Measurements from ENCODE around the gene ATRAID. TPM values are rescaled to one million over a fixed set of nuclear protein-coding genes. Genes with fewer than 3 reads are reported as not detected.
"Not testable (repeated sequence)": the region's sequence is repeated elsewhere in the genome, so short reads cannot be mapped to it uniquely, and the experiment has no call there.

The ATRAID gene
- total RNA-seq, 4 donors from 2014 or later: 114 to 197 (median 157) TPM

DNA sequence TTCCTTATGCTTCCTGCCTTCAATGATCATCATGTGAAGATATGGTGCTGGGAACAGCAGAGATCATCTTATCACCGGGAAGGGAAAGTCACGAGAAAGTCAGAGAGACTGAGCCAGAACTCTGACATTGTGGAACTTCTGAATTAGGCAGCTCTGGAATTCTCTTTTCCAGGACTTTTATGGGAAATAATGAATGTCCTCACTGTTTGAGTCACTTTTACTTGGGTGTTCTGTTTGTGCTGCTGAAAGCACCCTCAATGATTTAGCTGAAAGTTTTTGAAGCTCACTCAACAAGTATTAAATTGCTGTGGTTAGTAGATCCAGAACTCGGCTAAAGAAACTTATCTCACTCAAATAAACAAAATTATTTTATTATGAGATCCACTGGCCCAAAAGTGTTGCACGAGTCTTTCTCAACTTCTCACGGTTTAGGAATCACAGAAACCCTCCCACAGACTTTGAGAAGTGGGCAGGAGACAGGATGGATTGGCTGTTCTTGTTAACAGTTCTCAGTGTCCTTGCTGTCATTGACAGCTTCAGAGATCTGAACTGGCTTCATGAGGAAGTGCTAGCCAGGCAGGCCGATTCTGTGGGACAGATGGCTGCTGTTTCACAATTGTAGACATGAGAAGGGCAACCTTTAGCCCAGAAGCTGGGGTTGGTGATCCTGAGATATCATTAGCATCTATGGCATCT lies 26.4 kb upstream of the ATRAID start:
- no peak for DNase-seq (ENCODE audit: low spot score)
- ATAC-seq (ENCODE audit: low FRiP score): peak; percentile 76
- no peak for TF ChIP-seq CTCF (IDR thresholded peaks at IDR 0.05)

DNA sequence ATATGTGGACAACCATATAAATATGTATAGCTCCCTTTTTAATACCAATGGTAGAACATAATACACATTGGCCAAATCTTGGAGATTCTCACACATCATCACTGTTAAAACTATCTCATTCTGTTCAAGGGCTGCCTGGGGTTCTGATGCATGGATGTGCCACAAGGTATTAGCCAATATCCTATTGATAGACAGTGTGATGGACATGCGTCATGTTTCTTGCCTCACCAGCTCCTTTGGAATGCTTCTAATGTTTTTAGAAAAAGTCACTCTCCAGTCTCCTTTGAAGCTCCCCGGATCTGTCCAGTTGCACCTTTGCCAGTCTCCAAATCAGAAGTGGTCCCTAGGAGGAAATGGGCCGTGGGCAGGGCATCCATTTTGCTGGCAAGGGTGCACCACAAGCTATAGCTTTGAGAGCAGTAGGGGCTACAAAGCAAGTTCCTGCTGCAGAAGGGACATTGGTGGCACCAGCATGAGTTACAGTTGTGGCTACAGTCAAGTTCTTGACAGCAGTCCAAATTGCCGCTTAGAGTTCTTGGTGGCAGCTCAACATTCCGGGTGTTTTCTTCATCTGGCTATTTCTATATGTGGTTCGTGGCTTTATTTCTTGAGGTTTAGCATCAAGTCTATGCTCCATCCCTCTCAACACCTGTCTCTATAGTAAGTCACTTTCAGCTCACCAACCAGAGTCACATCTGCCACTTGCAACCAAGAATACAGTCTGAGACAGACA lies 25.1 kb upstream of the ATRAID start:
- DNase-seq (ENCODE audit: low spot score) (no peak), ATAC-seq (ENCODE audit: low FRiP score) (no peak)
- no peak for TF ChIP-seq CTCF (IDR thresholded peaks at IDR 0.05)

DNA sequence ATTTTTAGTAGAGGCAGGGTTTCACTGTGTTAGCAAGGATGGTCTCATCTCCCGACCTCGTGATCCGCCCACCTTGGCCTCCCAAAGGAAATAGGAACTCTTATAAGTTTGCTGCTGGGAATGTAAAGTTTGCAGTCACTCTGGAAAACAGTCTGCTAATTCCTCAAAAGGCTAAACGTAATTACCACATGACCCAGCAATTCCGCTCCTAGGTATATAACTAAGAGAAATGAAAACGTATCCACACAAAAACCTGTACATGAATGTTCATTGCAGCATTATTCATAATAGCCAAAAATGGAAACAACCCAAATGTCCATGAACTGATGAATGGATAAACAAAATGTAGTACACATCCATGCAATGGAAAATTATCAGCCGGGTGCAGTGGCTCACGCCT lies 21.9 kb upstream of the ATRAID start:
- DNase-seq (ENCODE audit: low spot score) (no peak), ATAC-seq (ENCODE audit: low FRiP score) (no peak)
- TF ChIP-seq CTCF (IDR thresholded peaks at IDR 0.05): no peak

- ATAC-seq (ENCODE audit: low FRiP score) (peak; percentile 76), DNase-seq (ENCODE audit: low spot score) (no peak)
- peak in 1 of 3 donors; percentile 13 for TF ChIP-seq CTCF (IDR thresholded peaks at IDR 0.05)
Measured at GRCh38 chr2:27191070-27191829, 20.6 kb upstream of the ATRAID start.

DNA sequence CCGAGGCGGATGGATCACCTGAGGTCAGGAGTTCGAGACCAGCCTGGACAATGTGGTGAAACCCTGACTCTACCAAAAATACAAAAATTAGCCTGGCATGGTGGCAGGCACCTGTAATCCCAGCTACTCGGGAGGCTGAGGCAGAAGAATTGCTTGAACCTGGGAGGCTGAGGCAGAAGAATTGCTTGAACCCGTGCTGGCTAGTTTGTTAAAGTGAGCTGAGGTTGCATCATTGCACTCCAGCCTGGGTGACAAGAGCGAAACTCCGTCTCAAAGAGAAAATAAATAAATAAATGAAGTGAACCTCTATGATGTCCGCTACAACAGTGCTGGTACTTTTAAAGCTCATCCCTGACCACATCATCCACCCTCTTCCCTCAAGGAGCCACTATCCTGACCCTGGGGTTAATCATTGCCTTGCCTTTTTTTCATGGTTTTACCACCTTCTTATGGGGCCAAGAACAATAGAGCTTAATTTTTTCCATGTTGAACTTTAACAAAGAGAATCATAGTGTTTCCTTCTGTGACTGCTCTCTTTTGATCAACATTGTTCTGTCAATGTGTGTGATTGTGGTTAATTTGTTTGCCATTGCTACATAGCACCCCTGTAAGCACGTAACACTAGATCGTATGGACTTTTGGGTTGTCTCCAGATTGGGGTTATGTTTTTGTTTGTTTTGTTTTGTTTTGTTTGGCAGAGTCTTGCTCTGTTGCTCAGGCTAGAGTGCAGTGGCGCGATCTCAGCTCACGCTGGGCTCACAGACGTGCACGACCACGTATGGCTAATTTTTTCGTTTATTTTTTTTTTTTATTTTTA lies 17.1 kb upstream of the ATRAID start:
- ATAC-seq (ENCODE audit: low FRiP score): no peak
- no peak for DNase-seq (ENCODE audit: low spot score)
- TF ChIP-seq CTCF (IDR thresholded peaks at IDR 0.05): no peak

DNA sequence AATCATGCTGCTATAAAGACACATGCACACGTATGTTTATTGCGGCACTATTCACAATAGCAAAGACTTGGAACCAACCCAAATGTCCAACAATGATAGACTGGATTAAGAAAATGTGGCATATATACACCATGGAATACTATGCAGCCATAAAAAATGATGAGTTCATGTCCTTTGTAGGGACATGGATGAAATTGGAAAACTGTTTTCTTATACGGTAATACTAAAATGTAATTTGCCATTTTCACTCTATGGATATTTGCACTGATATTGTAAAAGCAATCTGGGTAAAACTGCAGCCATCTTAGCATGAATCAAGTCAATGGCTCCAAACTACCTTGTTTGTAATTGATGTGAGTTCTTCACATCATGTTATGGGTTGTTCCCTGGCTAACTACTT lies 16.0 kb upstream of the ATRAID start:
- ATAC-seq (ENCODE audit: low FRiP score); DNase-seq (ENCODE audit: low spot score): not testable (repeated sequence)

DNA sequence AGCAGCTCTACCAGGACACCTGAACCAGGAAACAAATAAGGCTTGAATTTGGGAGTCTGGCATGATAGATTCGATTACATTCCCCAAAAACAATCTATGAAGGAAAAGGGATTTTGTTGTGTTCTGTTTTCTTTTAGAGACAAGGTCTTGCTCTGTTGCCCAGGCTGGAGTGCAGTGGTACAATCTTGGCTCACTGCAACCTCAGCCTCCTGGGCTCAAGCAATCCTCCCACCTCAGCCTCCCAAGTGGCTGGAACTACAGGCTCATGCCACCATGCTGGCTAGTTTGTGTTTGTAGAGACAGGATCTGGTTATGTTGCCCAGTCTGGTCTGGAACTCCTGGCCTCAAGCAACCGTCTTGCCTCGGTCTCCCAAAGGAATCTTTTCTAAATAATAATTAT lies 13.8 kb upstream of the ATRAID start:
- DNase-seq (ENCODE audit: low spot score); ATAC-seq (ENCODE audit: low FRiP score): not testable (repeated sequence)

Data from omental fat pad (tissue), 4 donors.